ENCODE data around the gene FNDC5.

The FNDC5 gene

DNA sequence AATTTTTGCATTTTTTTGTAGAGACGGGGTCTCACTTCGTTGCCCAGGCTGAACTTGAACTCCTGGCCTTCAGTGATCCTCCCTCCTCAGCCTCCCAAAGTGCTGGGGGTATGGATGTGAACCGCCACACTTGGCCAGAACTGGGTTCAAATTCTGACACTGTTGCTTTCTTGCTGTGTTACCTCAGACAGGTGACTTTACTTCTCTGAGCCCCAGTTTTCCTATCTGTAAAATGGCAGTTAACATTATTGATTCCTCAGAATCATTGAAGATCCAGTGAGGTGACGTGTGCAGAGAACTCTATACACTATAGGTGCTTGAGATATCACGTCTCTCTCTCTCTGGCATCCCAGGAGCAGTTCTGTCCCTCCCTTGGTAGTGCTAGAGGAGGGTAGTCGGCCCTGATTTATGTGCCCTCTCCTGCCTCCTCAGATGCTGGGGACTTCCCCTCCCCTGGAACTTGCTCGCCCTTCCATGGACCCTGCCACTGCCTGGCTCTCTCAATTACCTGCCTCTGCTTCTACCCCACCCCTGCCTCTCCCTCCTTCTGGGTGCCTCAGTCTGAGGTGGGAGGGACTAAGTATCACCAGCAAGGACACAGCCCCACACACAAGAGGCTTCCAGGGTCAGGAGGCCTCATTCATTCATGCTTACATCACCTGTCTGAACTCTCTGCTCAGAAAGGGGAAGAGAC is 12.8 kb upstream of the FNDC5 start:
- no peak for DNase-seq

DNA sequence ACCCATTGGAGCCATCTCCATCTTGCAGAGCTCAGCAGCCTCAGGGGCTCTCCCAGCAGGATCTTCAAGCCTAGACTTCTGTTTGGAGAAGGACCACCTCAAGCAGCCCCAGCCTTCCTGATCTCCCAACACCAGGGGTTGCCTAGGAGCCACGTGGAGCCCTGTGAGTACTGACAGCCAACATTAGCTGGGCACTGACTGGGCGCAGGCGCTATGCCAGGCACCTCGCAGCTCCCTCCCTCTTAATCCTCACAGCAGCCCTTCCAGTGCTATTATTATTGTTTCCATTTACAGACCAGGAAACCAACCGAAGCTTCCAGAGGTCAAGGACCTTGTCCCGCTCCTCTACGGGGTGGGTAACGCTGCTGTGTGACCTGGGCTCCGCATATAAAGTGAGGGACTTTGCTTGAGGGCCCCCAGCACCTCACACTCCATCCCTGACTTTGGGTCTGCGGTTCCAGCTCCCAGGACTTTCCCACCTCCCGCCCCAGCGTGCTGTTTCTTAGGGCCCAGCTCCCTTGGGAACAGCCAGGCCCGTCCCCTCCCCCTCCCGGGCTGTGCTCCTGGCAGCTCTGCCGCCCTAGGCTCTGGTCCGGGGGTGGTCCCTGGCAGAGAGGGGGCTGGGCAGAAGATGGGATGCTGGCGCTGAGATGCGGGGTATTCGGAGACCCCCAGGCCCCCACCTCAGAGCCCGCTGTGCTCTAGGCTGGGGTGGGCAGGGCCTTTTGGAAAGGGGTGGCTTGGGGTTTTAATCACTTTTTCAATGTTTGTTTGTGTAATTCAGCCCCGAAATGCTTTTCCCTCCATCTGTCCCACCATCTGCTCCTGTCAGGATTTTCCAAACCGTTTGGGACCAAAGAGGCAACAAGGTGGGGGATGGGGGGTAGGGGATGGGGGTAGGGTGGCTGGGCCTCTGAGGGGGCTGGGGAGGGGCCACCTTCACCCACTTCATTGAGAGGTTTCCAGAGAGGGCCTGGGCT is 11.4 kb upstream of the FNDC5 start:
- no peak for DNase-seq

DNA sequence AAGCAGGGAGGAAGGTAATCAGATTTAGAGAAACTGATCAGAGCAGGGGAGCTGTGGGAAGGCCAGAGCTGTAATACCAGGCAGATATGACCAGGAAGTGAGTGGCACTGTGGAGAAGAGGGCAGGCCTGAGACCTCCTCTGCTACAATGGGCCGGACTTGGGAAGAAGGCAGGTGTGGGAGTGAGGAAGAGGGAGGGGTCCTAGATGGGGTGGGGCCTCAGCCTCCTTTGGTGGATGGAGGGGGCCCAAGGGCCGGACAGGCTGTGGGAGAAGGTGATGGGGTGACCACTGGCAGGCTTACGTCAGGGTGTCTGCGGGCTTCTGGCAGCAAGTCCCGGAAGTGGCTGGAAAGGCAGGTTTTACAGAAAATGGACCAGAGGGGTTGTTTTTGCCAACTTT is 10.6 kb upstream of the FNDC5 start:
- no peak for DNase-seq

DNA sequence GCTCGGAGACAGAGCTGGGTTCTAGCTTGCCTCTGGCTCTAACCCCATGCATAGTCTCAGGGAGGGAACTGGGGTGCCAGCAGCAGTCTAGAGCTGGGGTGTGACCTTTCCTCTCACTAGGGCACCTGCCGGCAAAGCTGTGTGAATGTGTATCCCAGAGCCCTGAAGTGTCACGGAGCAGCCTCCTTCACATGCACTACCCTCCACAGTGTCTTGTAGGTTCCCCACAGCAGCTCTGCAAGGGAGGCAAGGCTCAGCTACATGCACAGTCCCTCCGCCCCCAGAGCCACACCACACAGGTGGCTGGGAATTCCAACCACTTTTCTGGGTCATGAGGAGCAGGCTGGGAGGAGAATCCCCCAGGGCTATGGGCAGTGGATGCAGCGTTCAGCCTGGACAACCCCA is 7.9 kb upstream of the FNDC5 start:
- no peak for DNase-seq

DNA sequence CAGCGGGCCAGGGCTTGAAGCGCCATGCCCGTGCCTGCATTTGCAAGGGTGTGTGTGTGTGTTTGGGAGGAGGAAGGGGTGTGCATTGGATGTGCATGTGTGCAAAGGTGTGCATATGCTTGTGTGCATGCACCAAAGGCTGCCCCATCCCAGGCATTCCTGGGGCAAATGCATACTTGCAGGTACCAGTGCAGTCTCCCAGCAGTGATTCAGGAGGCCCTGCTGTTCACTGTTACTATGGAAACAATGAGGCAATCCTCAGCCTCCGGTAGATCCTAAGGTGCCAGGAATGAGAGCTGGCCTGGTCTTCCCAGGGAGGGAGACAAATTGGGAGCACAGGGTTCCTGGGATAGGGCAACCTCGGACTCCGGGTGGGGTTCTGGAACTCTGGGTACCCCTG is 7.5 kb upstream of the FNDC5 start:
- no peak for DNase-seq

DNA sequence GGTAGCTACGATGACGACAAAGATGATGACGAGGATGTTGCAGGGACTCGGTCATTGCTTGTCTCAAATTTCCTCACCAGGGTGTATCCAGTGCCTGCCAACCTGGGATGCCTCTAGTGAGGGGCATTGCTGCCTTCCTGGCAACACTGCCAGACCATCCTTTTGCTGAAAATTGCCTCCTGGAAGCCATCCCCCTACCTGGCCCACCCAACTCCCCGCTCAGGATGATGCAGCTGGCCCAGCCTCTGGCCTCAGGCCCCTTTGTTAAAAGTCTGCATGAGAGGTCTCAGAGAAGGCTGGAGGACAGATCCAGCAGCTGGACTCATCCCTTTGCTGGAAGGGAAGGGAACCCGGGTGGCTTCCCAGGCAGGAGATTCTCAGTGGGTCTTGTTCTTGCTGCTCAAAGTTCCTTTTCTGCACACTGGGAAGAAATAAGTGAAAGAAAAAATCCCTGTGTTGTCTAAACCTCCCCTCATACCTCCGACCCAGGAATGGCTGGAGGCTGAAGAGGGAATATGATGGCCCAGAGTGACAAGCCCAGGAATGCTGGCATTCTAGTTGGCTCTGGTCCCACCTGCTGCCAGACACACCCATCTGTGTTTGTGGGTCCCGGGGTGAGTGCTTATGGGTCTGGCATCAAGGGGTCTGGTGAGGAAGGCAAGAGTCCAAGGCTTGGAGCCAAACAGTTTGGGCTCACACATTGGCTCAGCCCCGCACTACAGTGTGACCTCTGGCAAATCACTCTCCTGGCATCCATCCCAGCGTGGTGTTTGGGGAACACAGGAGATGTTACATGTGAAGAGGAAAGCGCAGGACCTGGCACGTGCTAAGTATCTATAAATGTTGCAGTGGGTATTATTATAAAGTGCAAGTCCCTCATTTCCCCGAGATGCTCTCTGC is 6.7 kb upstream of the FNDC5 start:
- DNase-seq: no peak

DNA sequence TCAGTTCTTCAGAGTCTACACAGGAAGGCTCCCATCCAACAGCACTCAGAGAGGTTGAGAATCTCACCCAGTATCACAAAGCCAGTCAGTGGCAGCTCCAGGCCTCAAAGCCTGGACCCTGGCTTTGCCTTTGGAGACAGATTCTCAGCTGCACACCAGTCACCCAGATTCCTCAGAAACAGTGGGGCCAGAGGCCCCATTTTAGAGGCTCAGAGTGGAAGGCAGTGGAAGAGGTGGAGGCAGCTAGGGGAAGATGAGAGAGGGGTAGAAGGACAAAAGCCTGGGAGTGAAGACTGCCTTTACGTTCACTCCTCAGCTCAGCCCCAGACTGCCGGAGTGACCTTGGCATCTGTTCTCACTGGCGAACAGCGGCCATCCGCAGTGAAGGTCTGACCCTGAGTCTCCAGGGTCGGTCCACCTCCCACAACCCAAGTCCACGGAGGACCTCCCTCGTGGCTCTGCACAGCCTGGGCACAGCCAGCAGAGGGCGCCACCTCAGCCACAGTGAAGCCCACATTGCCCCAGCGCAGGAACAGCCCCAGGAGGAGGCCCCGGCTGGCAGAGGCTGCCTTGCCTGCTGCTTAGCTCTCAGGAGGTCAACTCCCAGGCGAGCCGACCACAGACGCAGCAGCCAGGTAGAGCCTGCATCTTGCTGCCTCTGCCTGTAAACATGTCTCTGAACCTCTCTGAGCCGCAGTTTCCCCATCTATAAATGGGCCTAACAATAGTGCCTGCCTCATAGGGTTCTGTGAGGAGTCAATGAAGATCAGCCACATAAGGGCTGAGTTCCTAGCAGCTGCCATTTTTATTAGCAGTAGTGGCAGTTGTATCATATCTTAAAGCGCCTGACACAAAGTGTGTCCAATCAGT is 5.9 kb upstream of the FNDC5 start:
- peak; percentile 67 for DNase-seq

DNA sequence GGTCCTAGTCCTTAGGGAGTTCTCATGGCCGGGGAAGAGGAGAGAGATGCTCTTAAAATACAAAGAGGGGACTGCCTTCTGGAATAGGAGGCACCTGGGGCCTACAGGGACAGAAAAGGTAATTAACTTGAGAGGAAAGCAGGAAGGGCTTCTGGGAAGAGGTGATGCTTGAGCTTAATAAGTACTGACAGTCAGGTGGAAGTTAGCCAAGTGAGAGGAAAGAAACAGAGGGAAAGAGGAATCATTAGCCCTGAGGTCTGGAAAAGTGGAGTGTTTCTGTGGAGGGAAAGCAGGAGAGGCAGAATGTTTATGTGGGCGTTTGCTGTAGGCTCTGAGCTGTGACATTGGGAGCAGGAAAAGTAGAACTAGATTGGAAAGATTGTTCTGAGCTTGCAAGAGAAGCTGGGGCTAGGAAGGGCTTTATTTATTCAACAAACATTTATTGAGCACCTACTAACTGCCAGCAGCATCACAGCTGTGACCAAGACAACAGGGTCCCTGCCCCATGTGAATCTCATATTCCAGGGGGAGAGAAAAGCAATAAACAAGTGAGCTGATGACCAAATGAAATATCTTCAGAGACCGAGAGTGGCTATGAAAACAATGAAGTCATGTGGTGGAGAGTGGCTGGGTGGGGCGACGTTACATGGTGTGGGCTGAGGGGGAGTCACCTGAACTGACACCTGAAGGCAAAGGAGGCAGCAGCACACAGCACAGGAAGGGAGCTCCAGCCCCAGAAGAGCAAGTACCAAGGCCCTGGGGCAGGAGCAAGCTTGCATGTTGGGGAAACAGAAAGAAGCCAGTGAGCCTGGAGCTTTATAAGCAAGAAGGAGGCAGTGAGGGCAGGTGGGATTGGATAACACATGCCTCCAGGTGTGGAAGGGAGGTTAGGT is 4.4 kb upstream of the FNDC5 start:
- DNase-seq: no peak

DNA sequence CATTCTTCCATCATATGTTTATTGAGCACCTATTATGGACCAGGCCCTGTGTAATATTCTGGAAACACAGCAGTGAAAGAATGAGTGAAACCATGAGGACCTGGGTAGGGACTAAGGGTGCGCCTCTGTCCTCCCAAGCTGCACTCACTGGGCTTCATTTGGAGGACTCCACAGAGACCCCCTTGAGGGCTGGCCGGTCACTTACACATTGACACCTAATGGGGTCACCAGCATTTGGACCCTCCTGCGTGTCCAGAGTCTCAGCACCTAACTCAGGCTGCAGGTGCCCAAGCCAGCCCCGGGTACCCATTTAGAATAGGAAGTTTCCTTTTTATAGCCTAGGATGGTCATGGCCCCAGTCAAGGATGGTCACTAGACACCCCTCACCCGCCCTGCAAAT is 2.8 kb upstream of the FNDC5 start:
- no peak for DNase-seq

DNA sequence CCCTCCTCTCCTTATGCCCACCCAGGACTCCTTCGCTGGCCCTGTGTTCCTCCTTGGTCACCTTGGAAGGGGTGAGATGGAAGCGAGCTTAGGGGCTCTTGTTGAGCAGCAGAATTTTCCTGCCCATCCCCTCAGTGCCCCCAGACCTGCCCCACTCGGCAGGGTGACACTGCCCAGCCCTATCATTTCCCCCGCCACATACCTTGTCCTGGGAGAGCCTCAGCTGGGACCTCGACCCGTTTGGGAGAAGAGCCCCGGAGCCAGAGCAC is 1.4 kb upstream of the FNDC5 start:
- no peak for DNase-seq

DNA sequence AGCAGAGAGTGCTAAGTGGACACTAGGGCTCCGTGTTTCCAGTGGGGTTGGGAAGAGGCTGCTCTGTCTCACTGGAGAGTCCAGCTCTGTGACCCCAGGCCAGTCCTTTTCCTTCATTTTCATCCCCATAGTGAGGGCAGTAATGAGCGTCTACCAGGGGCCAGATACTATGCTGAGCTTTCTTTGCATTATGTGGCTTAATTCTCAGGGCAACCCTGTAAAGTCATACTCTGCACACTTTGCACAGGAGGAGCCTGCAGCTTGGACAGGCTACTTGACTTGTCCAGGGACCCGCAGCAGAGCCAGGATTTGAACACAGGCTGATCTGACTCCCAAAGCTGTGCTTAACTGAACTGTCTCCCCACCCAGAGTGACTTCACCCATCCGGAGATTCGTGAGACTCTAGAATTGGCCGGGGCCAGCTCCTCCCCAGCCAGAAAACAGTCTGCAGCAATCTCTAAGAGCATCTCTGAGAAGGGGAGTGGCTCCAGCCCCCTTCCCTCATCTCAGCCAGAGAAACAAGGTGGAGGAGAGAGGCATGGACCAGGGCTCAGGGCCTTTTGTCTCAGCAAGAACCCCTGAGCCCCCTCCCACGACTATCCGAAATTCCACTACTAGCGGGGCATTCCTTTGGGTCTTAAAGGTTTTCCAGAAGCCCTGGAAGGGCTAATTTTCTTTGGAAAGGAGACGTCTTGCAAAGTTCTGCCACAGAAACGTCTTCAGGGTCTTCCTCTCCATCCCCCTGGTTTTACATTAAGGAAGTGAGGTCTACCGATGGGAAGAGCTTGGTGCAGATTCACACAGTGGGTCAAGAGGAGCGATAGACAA is 866 bp upstream of the FNDC5 start:
- DNase-seq: no peak

DNA sequence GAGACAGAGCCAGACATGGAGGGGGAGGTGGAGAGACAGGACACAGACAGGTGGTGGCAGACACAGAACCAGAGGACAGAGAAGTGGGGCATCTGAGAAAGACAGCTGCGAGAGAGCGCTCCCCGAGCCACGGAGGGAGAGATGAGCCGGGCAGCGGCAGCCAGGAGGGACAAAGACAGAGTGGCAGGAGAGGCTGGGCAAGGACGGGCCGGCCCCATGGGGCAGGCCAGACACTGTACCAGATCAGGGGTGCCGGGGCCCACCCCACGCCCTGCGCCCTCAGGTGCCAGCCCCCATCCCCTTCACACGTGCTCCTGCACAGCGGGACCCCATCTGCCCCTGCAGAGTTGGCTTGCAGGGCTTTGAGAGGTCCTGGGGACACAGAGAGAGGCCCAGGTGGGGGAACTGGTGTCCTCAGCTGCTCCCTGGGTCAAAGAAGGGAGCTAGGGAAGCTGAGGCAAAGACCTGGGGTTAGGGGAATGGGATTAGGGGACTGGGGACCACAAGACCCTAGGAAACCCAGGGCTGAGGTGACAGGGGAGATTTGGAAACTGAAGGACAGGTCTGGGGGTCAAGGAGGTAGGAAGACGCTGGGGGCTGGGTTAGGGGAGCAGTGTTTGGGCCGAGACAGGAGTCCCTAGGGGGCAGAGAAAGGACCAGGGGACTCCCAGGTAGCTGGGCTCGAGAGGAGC is 643 bp downstream of the FNDC5 start:
- DNase-seq: no peak

DNA sequence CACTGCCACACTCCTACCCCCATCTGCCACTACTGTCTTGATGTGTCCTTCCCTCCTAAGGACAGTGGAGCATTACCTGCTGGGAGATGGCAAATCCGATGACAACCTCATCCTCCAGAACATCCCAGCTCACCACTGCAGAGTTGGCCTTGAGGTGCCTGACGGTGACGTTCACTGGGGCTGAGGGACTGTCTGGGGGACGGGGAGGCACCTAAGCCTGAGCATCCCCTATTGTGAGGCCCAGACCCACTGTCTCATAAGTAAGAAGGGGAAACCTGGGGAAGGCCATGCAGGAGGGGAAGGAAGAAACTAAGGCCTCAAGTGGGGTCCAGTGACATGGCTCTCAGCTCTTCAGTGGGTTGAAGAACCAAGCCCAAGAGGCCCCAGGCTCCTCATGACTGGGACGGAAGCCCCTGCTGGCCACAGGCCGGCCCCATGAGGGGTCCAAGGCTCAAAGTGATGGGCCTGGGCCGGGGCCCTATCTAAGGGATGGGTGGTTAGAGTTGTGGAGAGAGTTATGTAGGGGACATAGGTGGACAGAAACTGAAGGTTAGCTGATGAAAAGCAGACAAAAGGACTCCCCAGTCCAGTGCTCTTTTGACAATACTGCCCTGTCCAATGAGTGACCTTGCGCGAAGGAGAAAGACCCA is 1.8 kb downstream of the FNDC5 start:
- no peak for DNase-seq

DNA sequence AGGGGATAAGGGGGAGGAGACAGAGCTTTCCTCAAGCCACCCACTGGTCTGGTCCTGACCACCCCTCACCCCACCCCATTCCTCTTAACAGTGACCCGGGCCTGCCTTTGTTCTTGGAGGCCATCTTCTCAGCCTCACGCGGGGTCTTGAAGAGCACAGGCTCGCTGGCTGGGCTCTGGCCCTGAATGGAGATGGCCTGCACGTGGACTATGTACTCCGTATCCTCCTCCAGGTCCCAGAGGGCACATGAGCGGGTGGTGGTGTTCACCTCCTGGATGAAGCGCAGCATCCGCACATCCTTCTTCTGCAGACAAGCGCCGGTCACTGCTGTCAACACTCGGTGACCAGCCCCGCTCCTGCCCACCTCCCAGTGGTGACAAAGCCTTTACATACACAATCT is 2.6 kb downstream of the FNDC5 start:
- DNase-seq: no peak

DNA sequence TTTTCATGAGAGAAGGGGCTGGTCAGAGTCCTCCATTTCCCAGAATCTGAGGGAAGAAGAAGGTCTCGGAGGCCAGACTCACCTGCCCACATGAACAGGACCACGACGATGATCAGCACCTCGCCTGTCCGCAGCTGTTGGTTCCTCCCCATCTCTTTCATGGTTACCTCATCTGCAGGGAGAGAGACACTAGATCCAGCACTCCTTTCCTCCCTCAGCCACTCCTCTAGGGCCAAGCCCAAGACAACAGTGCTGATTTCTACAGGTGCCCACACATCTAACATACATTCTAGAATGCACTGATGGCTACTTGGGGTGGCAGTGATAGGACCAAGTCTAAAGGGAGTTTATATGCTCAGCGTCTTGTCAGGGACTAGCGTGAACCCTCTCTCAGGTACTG is 3.0 kb downstream of the FNDC5 start:
- DNase-seq: no peak

DNA sequence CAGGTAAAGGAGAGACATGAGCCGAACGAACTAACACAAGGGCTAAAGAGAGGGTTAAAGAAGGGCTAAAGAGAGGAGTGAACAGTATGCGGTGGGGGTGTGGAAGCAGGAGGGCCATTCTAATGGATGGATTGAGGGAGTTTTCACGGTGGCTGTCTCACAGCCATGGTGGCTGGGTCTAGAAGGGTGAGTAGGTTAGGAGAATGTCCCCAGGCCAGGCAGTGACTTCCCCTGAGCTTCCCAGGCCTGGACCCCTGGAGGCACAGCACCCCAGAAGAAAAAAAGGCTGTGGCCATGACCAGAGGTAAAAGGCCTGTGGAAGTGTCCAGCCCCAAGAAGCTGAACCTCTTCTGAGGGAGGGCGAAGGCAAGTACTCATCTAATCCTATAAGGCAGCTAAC is 3.6 kb downstream of the FNDC5 start:
- DNase-seq: no peak

DNA sequence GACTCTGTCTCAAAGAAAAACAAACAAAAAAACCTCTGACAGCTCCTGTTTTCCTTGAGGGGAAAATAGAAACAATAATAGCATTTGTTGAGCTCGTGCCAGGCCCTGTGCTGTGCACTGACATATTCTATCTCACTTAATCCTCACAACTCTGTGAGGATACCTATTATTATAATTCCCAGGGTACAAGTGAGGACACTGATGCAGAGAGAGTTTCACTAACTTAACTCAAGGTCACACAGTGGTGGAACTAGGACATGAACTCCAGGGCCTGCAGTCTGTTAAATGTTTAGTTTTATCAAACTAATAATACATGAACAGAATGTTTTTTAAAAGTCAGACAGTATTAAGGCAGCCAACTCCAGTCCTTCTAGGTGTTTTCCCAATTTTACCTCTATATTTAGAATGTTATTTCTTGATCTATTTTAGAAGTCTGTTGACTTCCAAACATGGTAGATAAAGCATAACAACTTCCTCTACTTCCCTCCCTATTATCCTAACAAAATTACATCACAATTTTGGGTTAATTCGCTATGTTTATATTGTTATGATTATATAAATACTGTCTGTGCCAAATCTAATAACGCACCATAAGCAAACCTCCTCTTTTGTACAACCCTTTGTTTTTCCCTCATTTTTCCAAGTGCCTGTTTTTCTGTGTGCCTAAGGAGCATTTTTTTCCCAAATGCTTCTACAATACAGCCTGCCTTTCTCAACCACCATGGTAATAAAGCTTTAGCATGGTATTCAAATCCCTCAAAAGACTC is 4.9 kb downstream of the FNDC5 start:
- no peak for DNase-seq

DNA sequence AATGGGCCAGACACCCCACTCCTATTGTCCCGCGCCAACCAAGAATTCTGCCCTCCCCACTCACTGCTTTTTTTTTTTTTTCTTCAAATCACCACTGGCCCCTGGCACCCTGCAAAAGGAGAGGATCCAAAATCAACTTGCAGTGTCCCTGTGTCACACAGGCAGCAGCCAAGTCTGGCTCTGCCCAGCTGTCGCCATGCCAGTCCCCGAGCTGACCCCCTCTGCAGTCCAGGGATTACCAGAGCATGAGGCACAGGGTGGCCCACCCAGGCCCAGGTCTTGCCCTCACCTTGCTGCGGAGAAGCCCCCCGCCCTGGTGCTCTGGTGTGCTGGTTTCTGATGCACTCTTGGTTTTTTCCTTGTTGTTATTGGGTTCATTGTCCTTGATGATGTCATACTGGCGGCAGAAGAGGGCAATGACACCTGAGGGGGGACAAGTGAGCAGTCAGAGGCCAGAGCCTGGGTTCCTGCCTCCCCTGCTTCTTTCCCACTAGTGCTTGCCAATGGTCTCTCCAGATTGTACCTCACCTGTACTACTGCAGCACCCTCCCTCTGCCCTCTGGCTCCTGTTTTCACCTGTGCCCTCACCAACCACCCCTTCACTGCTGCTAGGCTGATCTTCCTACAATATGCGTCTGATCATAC is 6.2 kb downstream of the FNDC5 start:
- DNase-seq: no peak
